H1 (cell line): ENCODE data around the gene TNS2. TPM values are rescaled to one million over a fixed set of nuclear protein-coding genes. Genes with fewer than 3 reads are reported as not detected.

Experiments used
- BACH1 ChIP-seq: IDR thresholded peaks from 2 replicates; pipeline ENCODE4 v1.6.1; 2012; ENCODE audit warnings: low read length, improper control_type of control experiment
- CBX8 ChIP-seq: fragments of 300-800, 300-1000 bp; sonication (generic); IDR thresholded peaks from 2 replicates; pipeline ENCODE4 v1.7.1; 2016; ENCODE audit warnings: low read depth, low read length, borderline replicate concordance
- CHD7 ChIP-seq: fragments of 300-600 bp; sonication (generic); IDR thresholded peaks from 2 replicates; pipeline ENCODE4 v1.7.1; 2012; ENCODE audit warnings: low read length, moderate library complexity, mild to moderate bottlenecking, inconsistent platforms; ENCODE audit not compliant: insufficient replicate concordance
- CREB1 ChIP-seq: IDR thresholded peaks from 2 replicates; pipeline ENCODE4 v1.6.1; 2012; ENCODE audit warnings: inconsistent platforms
- E2F6 ChIP-seq: IDR thresholded peaks from 2 replicates; pipeline ENCODE4 v1.6.1; 2012; ENCODE audit warnings: inconsistent platforms
- GABPA ChIP-seq: IDR thresholded peaks from 2 replicates; pipeline ENCODE4 v1.6.1; 2011; ENCODE audit warnings: mild to moderate bottlenecking, low read length, moderate library complexity, borderline replicate concordance; ENCODE audit not compliant: insufficient read depth
- KDM5A ChIP-seq: fragments of 200-600 bp; IDR thresholded peaks from 2 replicates; pipeline ENCODE4 v1.7.1; 2012; ENCODE audit warnings: mild to moderate bottlenecking, low read length, inconsistent platforms, mixed read lengths
- SRF ChIP-seq: IDR thresholded peaks from 2 replicates; pipeline ENCODE4 v1.6.1; 2011; ENCODE audit warnings: mild to moderate bottlenecking, low read depth, low read length, moderate library complexity
- polyA plus RNA-seq, 7 experiments: library from polyadenylated mRNA; depleted of rRNA in 3 of 7; stranded (reverse) in 5 of 7; unstranded in 2 of 7; fragments of >200 nt in 5 of 7; fragments of 200-250 nt in 2 of 7; gene quantifications; 1 replicate in 5 of 7; 2 replicates in 1 of 7; 4 replicates in 1 of 7; pipeline versions ENCODE4 v1.2.1 to v1.2.3, GENCODE V29; 2011 to 2013; ENCODE audit warnings: missing spikeins in 2 of 7, mixed read lengths in 2 of 7
- total RNA-seq: library from RNA; stranded (reverse); fragmentation: NEBNext Ultra II Directional; extraction: Animal tissue kit (Norgen Biotek cat#: 25700); gene quantifications from 2 replicates; pipeline ENCODE4 v1.2.1, GENCODE V29; 2021

TNS2 gene
- total and polyA plus RNA-seq, 2 of the 8 experiments (the other 6 are each of a cell fraction or from before 2014, with no cell fraction given) = 2.8 to 4.7 TPM

GRCh38 chr12:53005986-53006809 is 43.7 kb upstream of the TNS2 start, which contains the start of gene EIF4B (continued):
- TF ChIP-seq CHD7 (no peak), CBX8 (no peak), CREB1 (peak; percentile 88), GABPA (no peak), E2F6 (peak; percentile 67), BACH1 (no peak), KDM5A (peak; percentile 92), SRF (no peak)
